WTC11 (cell line): ENCODE data around the gene URB1.

Experiments used
- ZNF232 ChIP-seq: sonication (generic); formaldehyde crosslinking; IDR thresholded peaks from 2 replicates; pipeline ENCODE4 v1.8.0; 2022; ENCODE audit warnings: mild to moderate bottlenecking, missing genetic modification reagents
- TF ChIP-seq, protein P1 (sequence below): fragments of 200-600 bp; IDR thresholded peaks from 2 replicates; pipeline ENCODE4 v1.8.0; 2022; ENCODE audit warnings: antibody characterized with exemption

DNA sequence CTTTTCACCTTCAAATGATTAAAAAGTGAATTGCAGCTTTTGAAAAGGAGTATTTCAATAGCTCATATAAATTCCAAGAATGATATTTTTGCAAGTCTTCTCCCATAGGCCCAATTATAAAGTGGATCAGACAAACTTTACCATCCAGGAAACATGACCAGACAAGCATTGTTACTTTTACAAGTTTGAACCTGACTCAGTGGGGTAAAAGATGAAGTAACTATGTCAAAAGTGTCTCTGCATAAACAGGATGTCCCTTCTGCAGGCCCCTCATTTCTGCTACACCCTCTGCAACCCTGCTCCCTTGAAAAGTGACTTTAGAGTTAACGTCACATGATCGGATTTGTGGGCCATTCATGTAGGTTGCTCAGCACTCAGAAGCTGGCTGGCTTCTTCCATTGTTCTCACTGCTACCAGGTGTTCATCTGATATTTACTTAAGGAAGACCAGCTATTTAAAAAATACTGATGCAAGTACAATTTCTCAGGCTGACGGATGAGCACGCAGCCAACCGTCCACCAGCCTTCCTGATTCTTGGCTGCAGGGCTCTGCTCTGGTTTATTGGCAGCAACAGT, 32.3 kb downstream of the URB1 start:
- no peak for TF ChIP-seq ZNF232 (CRISPR knock-in tag)
- TF ChIP-seq, protein P1, sequence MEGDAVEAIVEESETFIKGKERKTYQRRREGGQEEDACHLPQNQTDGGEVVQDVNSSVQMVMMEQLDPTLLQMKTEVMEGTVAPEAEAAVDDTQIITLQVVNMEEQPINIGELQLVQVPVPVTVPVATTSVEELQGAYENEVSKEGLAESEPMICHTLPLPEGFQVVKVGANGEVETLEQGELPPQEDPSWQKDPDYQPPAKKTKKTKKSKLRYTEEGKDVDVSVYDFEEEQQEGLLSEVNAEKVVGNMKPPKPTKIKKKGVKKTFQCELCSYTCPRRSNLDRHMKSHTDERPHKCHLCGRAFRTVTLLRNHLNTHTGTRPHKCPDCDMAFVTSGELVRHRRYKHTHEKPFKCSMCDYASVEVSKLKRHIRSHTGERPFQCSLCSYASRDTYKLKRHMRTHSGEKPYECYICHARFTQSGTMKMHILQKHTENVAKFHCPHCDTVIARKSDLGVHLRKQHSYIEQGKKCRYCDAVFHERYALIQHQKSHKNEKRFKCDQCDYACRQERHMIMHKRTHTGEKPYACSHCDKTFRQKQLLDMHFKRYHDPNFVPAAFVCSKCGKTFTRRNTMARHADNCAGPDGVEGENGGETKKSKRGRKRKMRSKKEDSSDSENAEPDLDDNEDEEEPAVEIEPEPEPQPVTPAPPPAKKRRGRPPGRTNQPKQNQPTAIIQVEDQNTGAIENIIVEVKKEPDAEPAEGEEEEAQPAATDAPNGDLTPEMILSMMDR, result no peak
